HepG2 (cell line): ENCODE measurements around the gene PLVAP. TPM values are rescaled to one million over a fixed set of nuclear protein-coding genes. Genes with fewer than 3 reads are reported as not detected.

ENCODE experiments used
- ARID4A ChIP-seq: sonication (generic); formaldehyde crosslinking; IDR thresholded peaks from 2 replicates; pipeline ENCODE4 v1.5.0; 2020; ENCODE audit warnings: mild to moderate bottlenecking, missing genetic modification reagents, borderline replicate concordance
- DRAP1 ChIP-seq: IDR thresholded peaks from 2 replicates; pipeline ENCODE4 v1.6.1; 2016; ENCODE audit warnings: missing genetic modification reagents, missing compliant biosample characterization
- ESRRA ChIP-seq: sonication (generic); formaldehyde crosslinking; IDR thresholded peaks from 2 replicates; pipeline ENCODE4 v1.5.1; 2020; ENCODE audit warnings: mild to moderate bottlenecking, low read depth, missing genetic modification reagents
- HDAC1 ChIP-seq: sonication (generic); formaldehyde crosslinking; IDR thresholded peaks from 2 replicates; pipeline ENCODE4 v1.5.1; 2020; ENCODE audit warnings: mild to moderate bottlenecking, missing genetic modification reagents
- JDP2 ChIP-seq: sonication (generic); formaldehyde crosslinking; IDR thresholded peaks from 2 replicates; pipeline ENCODE4 v1.8.1; 2022; ENCODE audit warnings: missing genetic modification reagents, borderline replicate concordance
- KAT2B ChIP-seq: fragments of 150-350 bp; IDR thresholded peaks from 2 replicates; pipeline ENCODE4 v1.6.1; 2014; ENCODE audit warnings: low read depth, low read length, borderline replicate concordance
- KDM5B ChIP-seq: sonication (generic); formaldehyde crosslinking; IDR thresholded peaks from 2 replicates; pipeline ENCODE4 v1.4.0; 2020; ENCODE audit warnings: missing genetic modification reagents, mild to moderate bottlenecking, borderline replicate concordance
- MTERF4 ChIP-seq: sonication (generic); formaldehyde crosslinking; IDR thresholded peaks from 2 replicates; pipeline ENCODE4 v1.8.0; 2023; ENCODE audit warnings: mild to moderate bottlenecking, missing genetic modification reagents
- SMAD3 ChIP-seq: sonication (generic); formaldehyde crosslinking; IDR thresholded peaks from 2 replicates; pipeline ENCODE4 v1.4.0; 2020; ENCODE audit warnings: missing genetic modification reagents
- TEAD3 ChIP-seq: optimal IDR thresholded peaks from 2 replicates; pipeline ENCODE3; 2016; ENCODE audit warnings: borderline replicate concordance
- ZKSCAN8 ChIP-seq: IDR thresholded peaks from 2 replicates; pipeline ENCODE4 v1.6.1; 2016; ENCODE audit warnings: borderline replicate concordance, missing genetic modification reagents, missing compliant biosample characterization
- ZMAT3 ChIP-seq: sonication (generic); formaldehyde crosslinking; conservative IDR thresholded peaks from 2 replicates; pipeline ENCODE4 v1.7.0; 2021; ENCODE audit warnings: missing genetic modification reagents
- ZNF232 ChIP-seq: sonication (generic); formaldehyde crosslinking; IDR thresholded peaks from 2 replicates; pipeline ENCODE4 v1.4.0; 2020; ENCODE audit warnings: missing genetic modification reagents, borderline replicate concordance
- ZNF407 ChIP-seq: sonication (generic); formaldehyde crosslinking; IDR thresholded peaks from one replicate; pipeline ENCODE4 v1.5.1; 2020; ENCODE audit warnings: mild to moderate bottlenecking, missing genetic modification reagents; ENCODE audit errors: not compliant biosample characterization
- ZNF605 ChIP-seq: sonication (generic); formaldehyde crosslinking; IDR thresholded peaks from 2 replicates; pipeline ENCODE4 v1.8.0; 2022; ENCODE audit warnings: mild to moderate bottlenecking, missing genetic modification reagents
- polyA plus RNA-seq, 8 experiments: library from polyadenylated mRNA; depleted of rRNA in 3 of 8; stranded (reverse) in 7 of 8; unstranded in 1 of 8; fragments of >200 nt; fragmentation: Illumina TruSeq in 4 of 8; extraction: Trizol in 4 of 8; gene quantifications; 2 replicates each; pipeline versions ENCODE4 v1.2.1 to v1.2.3, GENCODE V29; 2011 to 2016; ENCODE audit warnings: low read depth in 4 of 8, missing spikeins in 1 of 8, mixed read lengths in 1 of 8; ENCODE audit not compliant: insufficient read depth in 1 of 8
- total RNA-seq, 5 experiments: library from RNA; depleted of rRNA; stranded (reverse); fragments of >200 nt; fragmentation: Illumina TruSeq; extraction: Trizol; gene quantifications; 2 replicates each; pipeline ENCODE4 v1.2.3, GENCODE V29; 2016; ENCODE audit warnings: low read depth in 1 of 5

PLVAP gene
- total and polyA plus RNA-seq, 2 of the 13 experiments (the other 11 are each of a cell fraction or from before 2014, with no cell fraction given) = 0.26 TPM; not detected in 1

GRCh38 chr19:17303167-17303939 lies 73.8 kb downstream of the PLVAP start, which contains the start of gene ABHD8 (continued):
- peak; percentile 82 for TF ChIP-seq ARID4A (CRISPR knock-in tag)
- 0 out of 2 replicates have a peak, but pooled peaks have one; percentile 26 for TF ChIP-seq ESRRA (CRISPR knock-in tag)
- TF ChIP-seq JDP2 (CRISPR knock-in tag) = no peak
- no peak for TF ChIP-seq KAT2B
- TF ChIP-seq DRAP1 (CRISPR knock-in tag) = peak; percentile 96
- peak; percentile 36 for TF ChIP-seq TEAD3 (CRISPR knock-in tag)
- TF ChIP-seq ZKSCAN8 (CRISPR knock-in tag) = no peak
- TF ChIP-seq MTERF4 (CRISPR knock-in tag) = no peak
- 0 out of 2 replicates have a peak, but pooled peaks have one; percentile 51 for TF ChIP-seq ZNF232 (CRISPR knock-in tag)
- TF ChIP-seq HDAC1 = peak; percentile 64
- no peak for TF ChIP-seq SMAD3
- TF ChIP-seq ZNF605 (CRISPR knock-in tag) = no peak
- 0 out of 2 replicates have a peak, but pooled peaks have one; percentile 10 for TF ChIP-seq KDM5B
- no peak for TF ChIP-seq ZNF407 (CRISPR knock-in tag)
- TF ChIP-seq ZMAT3 (CRISPR knock-in tag) = 0 out of 2 replicates have a peak, but pooled peaks have one; percentile 56
